Mesendoderm (in vitro differentiated cells): ENCODE data around the gene GPBAR1.

Experiments used
- DNase-seq: peaks from one replicate; pipeline ENCODE4 v3.0.0; 2013
- H2AK5ac ChIP-seq: 2 replicates; pipeline ENCODE4 v1.6.1; 2013; ENCODE audit warnings: low read length, inconsistent platforms
- H2BK120ac ChIP-seq: 2 replicates; pipeline ENCODE4 v1.6.1; 2013; ENCODE audit warnings: low read depth, mild to moderate bottlenecking, low read length, moderate library complexity, mixed read lengths
- H2BK15ac ChIP-seq: replicated peaks from 2 replicates; pipeline ENCODE4 v1.6.1; 2013; ENCODE audit warnings: low read depth, mild to moderate bottlenecking, moderate library complexity
- H2BK5ac ChIP-seq: 2 replicates; pipeline ENCODE4 v1.6.1; 2013; ENCODE audit warnings: low read length, inconsistent platforms
- H3K18ac ChIP-seq: 2 replicates; pipeline ENCODE4 v1.6.1; 2013; ENCODE audit warnings: mild to moderate bottlenecking, low read length, mixed read lengths
- H3K23ac ChIP-seq: one replicate; pipeline ENCODE4 v1.6.1; 2013; ENCODE audit warnings: low read length
- H3K27ac ChIP-seq: 2 replicates; pipeline ENCODE4 v1.5.1; 2013; ENCODE audit warnings: low read depth, mild to moderate bottlenecking, inconsistent platforms, low read length, moderate library complexity
- H3K27me3 ChIP-seq: 2 replicates; pipeline ENCODE4 v1.6.1; 2013; ENCODE audit warnings: low read length, control low read depth, mild to moderate bottlenecking, inconsistent platforms; ENCODE audit not compliant: insufficient read depth, poor library complexity
- H3K36me3 ChIP-seq: 2 replicates; pipeline ENCODE4 v1.6.1; 2013; ENCODE audit warnings: low read length, inconsistent platforms; ENCODE audit not compliant: control insufficient read depth, insufficient read depth
- H3K4ac ChIP-seq: one replicate; pipeline ENCODE4 v1.6.1; 2013; ENCODE audit warnings: low read depth, mild to moderate bottlenecking, low read length, moderate library complexity
- H3K4me1 ChIP-seq: 2 replicates; pipeline ENCODE4 v1.6.1; 2013; ENCODE audit warnings: low read depth, low read length, inconsistent platforms; ENCODE audit not compliant: control insufficient read depth
- H3K4me2 ChIP-seq: 2 replicates; pipeline ENCODE4 v1.6.1; 2013; ENCODE audit warnings: low read length
- H3K4me3 ChIP-seq: 2 replicates; pipeline ENCODE4 v1.5.1; 2013; ENCODE audit warnings: mild to moderate bottlenecking, low read length
- H3K56ac ChIP-seq: one replicate; pipeline ENCODE4 v1.6.1; 2013; ENCODE audit warnings: low read length
- H3K79me1 ChIP-seq: 2 replicates; pipeline ENCODE4 v1.6.1; 2013; ENCODE audit warnings: low read length, inconsistent platforms
- H3K79me2 ChIP-seq: 2 replicates; pipeline ENCODE4 v1.6.1; 2013; ENCODE audit warnings: mild to moderate bottlenecking, low read length; ENCODE audit not compliant: control insufficient read depth, insufficient read depth
- H3K9ac ChIP-seq: 2 replicates; pipeline ENCODE4 v1.6.1; 2013; ENCODE audit warnings: low read length, inconsistent platforms
- H4K5ac ChIP-seq: one replicate; pipeline ENCODE4 v1.6.1; 2013; ENCODE audit warnings: low read length
- H4K8ac ChIP-seq: one replicate; pipeline ENCODE4 v1.6.1; 2013; ENCODE audit warnings: low read depth, mild to moderate bottlenecking, control low read depth, low read length, moderate library complexity
- WGBS: extraction: QIAGEN DNeasy Blood & Tissue Kit; methylation state at CpG from one replicate; pipeline ENCODE4 v1.1.7; 2013; ENCODE audit warnings: low lambda C conversion rate, missing lambda C conversion rate; ENCODE audit not compliant: insufficient coverage; ENCODE audit errors: extremely low coverage; 5-methylcytosine and 5-hydroxymethylcytosine counted together

GPBAR1 gene

DNA sequence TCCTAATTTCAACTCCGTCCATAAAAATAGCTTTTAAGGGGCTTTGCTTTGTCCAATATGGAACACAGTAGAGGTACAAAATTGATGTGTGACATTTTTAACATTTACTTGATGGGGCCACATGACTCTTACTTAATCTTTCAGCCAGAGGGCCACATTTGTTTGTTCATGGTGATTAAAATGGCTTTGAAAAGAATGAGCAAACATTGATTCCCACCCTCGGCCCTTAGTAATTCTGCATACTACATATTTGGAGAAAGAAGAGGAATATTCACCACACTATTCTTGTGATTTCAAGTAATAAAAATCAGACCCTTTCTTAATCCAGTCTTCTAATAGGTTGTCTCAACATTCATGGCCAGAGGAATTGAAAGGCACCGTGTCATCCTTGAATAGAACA lies 26.3 kb upstream of the GPBAR1 start:
- Histone ChIP-seq H3K27ac (no peak overlapping the region), H4K5ac (no peak overlapping the region), H3K4ac (no peak overlapping the region), H2BK120ac (no peak overlapping the region), H3K36me3 (peaks cover 19% of the 10 kb centered on the region), H3K4me2 (no peak overlapping the region), H4K8ac (no peak overlapping the region), H3K23ac (no peak overlapping the region), H3K79me2 (no peaks in the 10 kb centered on the region), H3K27me3 (no peaks in the 10 kb centered on the region), H3K18ac (no peak overlapping the region), H3K79me1 (peaks cover 3% of the 10 kb centered on the region), H3K56ac (no peak overlapping the region), H3K4me3 (no peak overlapping the region), H2AK5ac (no peak overlapping the region), H3K9ac (no peak overlapping the region), H2BK15ac (no peak overlapping the region), H2BK5ac (no peak overlapping the region), H3K4me1 (no peaks in the 10 kb centered on the region)
- WGBS = no CpG with 5 or more reads among the region's 3 CpGs
- DNase-seq = no peak

DNA sequence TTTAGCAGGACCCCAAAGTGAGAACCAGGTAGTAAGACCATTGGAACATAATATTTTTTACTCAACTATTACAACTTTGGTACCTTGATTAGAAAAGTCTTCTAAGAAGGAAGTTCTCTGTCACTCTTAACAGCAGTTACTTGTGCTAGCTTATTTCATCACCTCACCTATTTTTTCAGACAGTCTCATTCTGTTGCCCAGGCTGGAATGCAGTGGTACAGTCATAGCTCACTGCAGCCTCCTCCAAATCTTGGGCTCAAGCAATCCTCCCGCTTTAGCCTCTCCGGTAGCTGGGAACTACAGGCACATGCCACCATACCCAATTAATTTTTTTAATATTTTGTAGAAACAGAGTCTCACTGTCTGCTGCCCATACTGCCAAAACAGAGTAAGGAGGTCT lies 25.8 kb upstream of the GPBAR1 start:
- Histone ChIP-seq H2BK120ac (no peak overlapping the region), H2BK15ac (no peak overlapping the region), H4K5ac (no peak overlapping the region), H3K4me2 (no peak overlapping the region), H3K23ac (no peak overlapping the region), H3K18ac (no peak overlapping the region), H3K79me2 (no peaks in the 10 kb centered on the region), H3K4ac (no peak overlapping the region), H3K4me1 (no peaks in the 10 kb centered on the region), H3K79me1 (peaks cover 3% of the 10 kb centered on the region), H2BK5ac (no peak overlapping the region), H2AK5ac (no peak overlapping the region), H3K27me3 (no peaks in the 10 kb centered on the region), H3K36me3 (peaks cover 19% of the 10 kb centered on the region), H3K56ac (no peak overlapping the region), H3K27ac (no peak overlapping the region), H3K9ac (no peak overlapping the region), H4K8ac (no peak overlapping the region), H3K4me3 (no peak overlapping the region)
- whole genome bisulfite sequencing = no CpG with 5 or more reads among the region's 2 CpGs
- no peak for DNase-seq

DNA sequence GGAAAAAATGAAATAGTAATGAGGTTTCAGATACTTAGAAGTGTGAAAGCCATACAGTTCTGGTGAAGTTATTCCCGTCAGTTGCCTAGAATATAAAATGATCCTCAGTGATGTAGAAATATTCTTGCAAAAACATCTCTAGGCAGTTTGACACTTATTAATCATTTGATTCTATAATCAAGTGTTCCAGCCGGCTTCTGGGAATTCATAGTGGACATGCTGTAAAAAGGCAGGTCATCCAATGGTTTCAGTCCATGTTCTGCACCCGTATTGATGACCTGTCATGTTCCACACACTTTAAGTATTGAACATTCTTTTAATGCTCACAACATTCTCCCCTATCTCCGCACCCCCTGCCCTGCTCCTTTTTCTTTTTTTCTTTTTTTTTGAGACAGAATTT lies 24.0 kb upstream of the GPBAR1 start:
- Histone ChIP-seq H3K4ac (no peak overlapping the region), H3K4me1 (no peaks in the 10 kb centered on the region), H2BK5ac (no peak overlapping the region), H3K79me1 (no peaks in the 10 kb centered on the region), H3K79me2 (no peaks in the 10 kb centered on the region), H2BK15ac (no peak overlapping the region), H2BK120ac (no peak overlapping the region), H3K4me3 (no peak overlapping the region), H3K18ac (no peak overlapping the region), H3K9ac (no peak overlapping the region), H4K5ac (no peak overlapping the region), H3K23ac (no peak overlapping the region), H3K27ac (no peak overlapping the region), H3K36me3 (peaks cover 17% of the 10 kb centered on the region), H3K56ac (no peak overlapping the region), H3K27me3 (no peaks in the 10 kb centered on the region), H3K4me2 (no peak overlapping the region), H2AK5ac (no peak overlapping the region), H4K8ac (no peak overlapping the region)
- DNase-seq = no peak
- WGBS = no CpG with 5 or more reads among the region's 4 CpGs

DNA sequence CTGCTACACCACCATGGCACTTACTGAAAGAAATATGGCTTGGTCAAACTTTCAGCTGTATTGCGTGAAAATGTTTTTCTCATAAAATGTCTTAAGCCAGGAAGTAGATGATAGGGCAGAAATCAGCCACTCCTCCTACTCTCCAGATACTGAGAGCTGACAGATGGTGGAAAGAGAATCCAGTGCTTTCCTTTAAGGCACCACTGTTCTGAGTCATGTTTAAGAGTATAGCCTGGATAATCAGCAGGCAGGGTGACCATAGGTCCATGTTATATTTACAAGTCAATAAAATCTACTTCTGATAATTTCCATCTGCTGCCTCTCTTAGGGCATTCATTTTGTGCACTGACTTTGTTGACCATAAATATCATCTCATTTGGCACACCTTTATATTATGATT lies 21.9 kb upstream of the GPBAR1 start:
- no peak overlapping the region for H2BK5ac ChIP-seq
- H4K5ac ChIP-seq = no peak overlapping the region
- H3K56ac ChIP-seq = no peak overlapping the region
- no peak overlapping the region for H2BK15ac ChIP-seq
- no peak overlapping the region for H3K4me3 ChIP-seq
- no peak overlapping the region for H2AK5ac ChIP-seq
- no peak overlapping the region for H4K8ac ChIP-seq
- H3K79me1 ChIP-seq = peaks cover 2% of the 10 kb centered on the region
- no peak overlapping the region for H3K27ac ChIP-seq
- H3K4ac ChIP-seq = no peak overlapping the region
- H3K9ac ChIP-seq = no peak overlapping the region
- no peaks in the 10 kb centered on the region for H3K79me2 ChIP-seq
- H3K4me2 ChIP-seq = no peak overlapping the region
- H3K27me3 ChIP-seq = no peaks in the 10 kb centered on the region
- no CpG with 5 or more reads among the region's 1 CpG for WGBS
- DNase-seq = no peak
- no peak overlapping the region for H2BK120ac ChIP-seq
- H3K36me3 ChIP-seq = peaks cover 16% of the 10 kb centered on the region
- H3K23ac ChIP-seq = no peak overlapping the region
- H3K18ac ChIP-seq = no peak overlapping the region
- H3K4me1 ChIP-seq = no peaks in the 10 kb centered on the region

DNA sequence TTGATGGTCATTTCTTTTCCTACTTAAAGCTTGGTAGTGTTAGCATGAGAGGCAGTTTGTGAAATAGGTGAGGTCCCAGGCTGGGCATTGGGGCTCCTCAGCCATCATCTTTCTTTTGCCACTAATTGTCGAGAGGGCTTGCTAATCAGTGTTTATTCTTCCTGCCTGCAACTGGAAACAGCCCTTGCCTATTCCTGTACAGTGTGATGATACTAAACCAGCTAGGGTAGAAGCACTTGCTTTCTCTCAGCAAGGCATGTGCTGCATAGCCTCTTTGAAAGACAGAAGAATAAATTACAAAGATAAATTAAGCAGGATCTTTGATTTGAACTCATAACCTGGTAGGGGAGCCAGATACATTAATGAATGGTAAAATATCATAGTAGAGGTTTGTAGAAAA lies 16.6 kb upstream of the GPBAR1 start:
- Histone ChIP-seq H3K23ac (no peak overlapping the region), H4K8ac (no peak overlapping the region), H3K36me3 (peaks cover 25% of the 10 kb centered on the region), H3K27ac (no peak overlapping the region), H2BK15ac (no peak overlapping the region), H4K5ac (no peak overlapping the region), H2AK5ac (no peak overlapping the region), H3K79me1 (peaks cover 2% of the 10 kb centered on the region), H3K56ac (no peak overlapping the region), H3K4me2 (no peak overlapping the region), H3K27me3 (no peaks in the 10 kb centered on the region), H3K4me1 (no peaks in the 10 kb centered on the region), H3K4me3 (no peak overlapping the region), H3K9ac (no peak overlapping the region), H3K79me2 (no peaks in the 10 kb centered on the region), H2BK5ac (no peak overlapping the region), H3K4ac (no peak overlapping the region), H2BK120ac (no peak overlapping the region), H3K18ac (no peak overlapping the region)
- no CpG with 5 or more reads among the region's 1 CpG for WGBS
- DNase-seq = no peak

DNA sequence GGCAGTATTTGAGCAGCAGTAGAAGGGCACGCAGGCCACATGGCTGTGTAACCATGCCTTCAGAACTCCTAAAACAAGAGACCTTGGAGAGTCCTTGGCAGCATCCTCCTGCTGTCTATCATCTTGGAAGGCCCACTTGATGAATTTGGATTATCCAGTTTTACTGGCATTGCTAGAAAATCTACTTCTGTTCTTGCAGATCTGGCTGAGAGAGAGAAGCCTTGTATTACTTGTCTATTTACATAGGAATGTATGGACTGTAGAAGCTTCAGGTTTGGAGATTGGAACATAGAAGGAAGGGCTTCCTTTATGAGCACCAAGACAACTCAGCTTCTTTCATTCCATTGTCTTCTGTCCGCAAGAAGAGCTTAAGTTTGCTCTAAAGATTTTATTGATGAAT lies 16.1 kb upstream of the GPBAR1 start:
- H3K23ac ChIP-seq = no peak overlapping the region
- no peak overlapping the region for H3K27ac ChIP-seq
- H2BK120ac ChIP-seq = no peak overlapping the region
- peaks cover 28% of the 10 kb centered on the region for H3K36me3 ChIP-seq
- H3K4me2 ChIP-seq = no peak overlapping the region
- H2BK15ac ChIP-seq = no peak overlapping the region
- no peak overlapping the region for H3K4ac ChIP-seq
- H3K4me1 ChIP-seq = no peaks in the 10 kb centered on the region
- no peak overlapping the region for H4K5ac ChIP-seq
- H2BK5ac ChIP-seq = no peak overlapping the region
- H3K9ac ChIP-seq = no peak overlapping the region
- H3K79me2 ChIP-seq = no peaks in the 10 kb centered on the region
- WGBS = no CpG with 5 or more reads among the region's 2 CpGs
- H2AK5ac ChIP-seq = no peak overlapping the region
- no peak overlapping the region for H4K8ac ChIP-seq
- no peak overlapping the region for H3K56ac ChIP-seq
- no peak overlapping the region for H3K4me3 ChIP-seq
- H3K27me3 ChIP-seq = no peaks in the 10 kb centered on the region
- peaks cover 2% of the 10 kb centered on the region for H3K79me1 ChIP-seq
- DNase-seq = no peak
- H3K18ac ChIP-seq = no peak overlapping the region
